HEK293 (cell line): ENCODE measurements around the gene LDAF1.

Experiments used
- CTCF ChIA-PET: fragments of 350-600 bp; formaldehyde crosslinking; extraction: SDS; loops from one replicate; lab custom pipeline; 2021; ENCODE audit warnings: antibody characterized with exemption; lab: Yijun Ruan, JAX
- POLR2A ChIA-PET: fragments of 300-600 bp; formaldehyde crosslinking; extraction: SDS; loops from one replicate; lab custom pipeline; 2020; ENCODE audit warnings: antibody characterized with exemption, inconsistent platforms; lab: Yijun Ruan, JAX
- H3K27ac ChIP-seq: fragments of 200-500 bp; sonication (Bioruptor generic); 2 replicates; pipeline ENCODE4 v1.5.1; 2014; ENCODE audit warnings: low read depth, low read length, control low read depth, inconsistent platforms; ENCODE audit errors: extremely low read depth
- H3K36me3 ChIP-seq, 2 experiments: fragments of 200-500 bp in 1 of 2; sonication (Bioruptor generic) in 1 of 2; 1 replicate in 1 of 2; 2 replicates in 1 of 2; pipeline ENCODE4 v1.5.1; 2014 to 2017; ENCODE audit warnings: inconsistent platforms in 2 of 2, low read length in 2 of 2; ENCODE audit not compliant: control insufficient read depth in 2 of 2, insufficient read depth in 1 of 2
- H3K4me1 ChIP-seq: fragments of 200-500 bp; sonication (Bioruptor generic); 2 replicates; pipeline ENCODE4 v1.5.1; 2014; ENCODE audit warnings: mild to moderate bottlenecking, low read length, inconsistent platforms; ENCODE audit not compliant: control insufficient read depth, insufficient read depth
- H3K4me3 ChIP-seq: 2 replicates; pipeline ENCODE4 v1.5.1; 2011; ENCODE audit warnings: low read depth, mild to moderate bottlenecking, control low read depth, low read length, moderate library complexity
- H3K9me3 ChIP-seq: fragments of 200-500 bp; sonication (Bioruptor generic); 2 replicates; pipeline ENCODE4 v1.5.1; 2014; ENCODE audit warnings: low read depth, low read length, inconsistent platforms; ENCODE audit not compliant: control insufficient read depth, insufficient read depth
- MYNN ChIP-seq: fragments of 450-650 bp; formaldehyde crosslinking; IDR thresholded peaks from 2 replicates; pipeline ENCODE4 v1.5.1; 2016; ENCODE audit warnings: missing biosample characterization, missing genetic modification characterization, borderline replicate concordance
- SCRT2 ChIP-seq: fragments of 450-650 bp; formaldehyde crosslinking; IDR thresholded peaks from 2 replicates; pipeline ENCODE4 v1.5.1; 2016; ENCODE audit warnings: missing biosample characterization, missing genetic modification characterization
- SP3 ChIP-seq: fragments of 450-650 bp; formaldehyde crosslinking; IDR thresholded peaks from 2 replicates; pipeline ENCODE4 v1.5.1; 2016; ENCODE audit warnings: missing biosample characterization, missing genetic modification characterization
- SP7 ChIP-seq: fragments of 450-650 bp; formaldehyde crosslinking; IDR thresholded peaks from 2 replicates; pipeline ENCODE4 v1.5.1; 2016; ENCODE audit warnings: missing biosample characterization, missing genetic modification characterization
- ZIC2 ChIP-seq: fragments of 450-650 bp; formaldehyde crosslinking; IDR thresholded peaks from 2 replicates; pipeline ENCODE4 v1.5.1; 2016; ENCODE audit warnings: missing biosample characterization, missing genetic modification characterization
- ZNF274 ChIP-seq, 2 experiments: fragments of 200-500 bp in 1 of 2; fragments of 450-650 bp in 1 of 2; sonication (Bioruptor generic) in 1 of 2; formaldehyde crosslinking in 1 of 2; IDR thresholded peaks; 2 replicates each; pipeline versions ENCODE4 v1.5.1 to v1.6.1; 2014 to 2016; ENCODE audit warnings: borderline replicate concordance in 1 of 2, inconsistent platforms in 1 of 2, low read length in 1 of 2, missing biosample characterization in 1 of 2, missing genetic modification characterization in 1 of 2
- ZNF292 ChIP-seq: fragments of 450-650 bp; formaldehyde crosslinking; IDR thresholded peaks from 2 replicates; pipeline ENCODE4 v1.5.1; 2016; ENCODE audit warnings: low read depth, missing biosample characterization, missing genetic modification characterization, borderline replicate concordance
- ZNF394 ChIP-seq: fragments of 450-650 bp; formaldehyde crosslinking; IDR thresholded peaks from 2 replicates; pipeline ENCODE4 v1.5.1; 2016; ENCODE audit warnings: missing biosample characterization, missing genetic modification characterization, mild to moderate bottlenecking, moderate library complexity, borderline replicate concordance
- ZNF423 ChIP-seq: fragments of 450-650 bp; formaldehyde crosslinking; IDR thresholded peaks from 2 replicates; pipeline ENCODE4 v1.5.1; 2016; ENCODE audit warnings: missing biosample characterization, missing genetic modification characterization
- ZNF529 ChIP-seq: fragments of 450-650 bp; formaldehyde crosslinking; IDR thresholded peaks from 2 replicates; pipeline ENCODE4 v1.5.1; 2017; ENCODE audit warnings: missing genetic modification characterization, missing biosample characterization; ENCODE audit not compliant: insufficient replicate concordance
- ZNF626 ChIP-seq: fragments of 450-650 bp; sonication (Bioruptor Pico); formaldehyde crosslinking; IDR thresholded peaks from 2 replicates; pipeline ENCODE4 v1.5.1; 2018; ENCODE audit warnings: missing biosample characterization, missing genetic modification characterization, inconsistent platforms
- ZNF677 ChIP-seq: fragments of 450-650 bp; IDR thresholded peaks from 2 replicates; pipeline ENCODE4 v1.5.0; 2018; ENCODE audit warnings: missing biosample characterization, mild to moderate bottlenecking, missing genetic modification characterization, moderate library complexity
- ZNF747 ChIP-seq: fragments of 450-650 bp; formaldehyde crosslinking; IDR thresholded peaks from 2 replicates; pipeline ENCODE4 v1.5.1; 2016; ENCODE audit warnings: missing biosample characterization, missing genetic modification characterization
- ZNF830 ChIP-seq: fragments of 450-650 bp; IDR thresholded peaks from 2 replicates; pipeline ENCODE4 v1.5.0; 2018; ENCODE audit warnings: missing biosample characterization, missing genetic modification characterization, low read depth, mild to moderate bottlenecking, moderate library complexity
- ZSCAN16 ChIP-seq: fragments of 450-650 bp; formaldehyde crosslinking; IDR thresholded peaks from 2 replicates; pipeline ENCODE4 v1.5.1; 2016; ENCODE audit warnings: missing biosample characterization, missing genetic modification characterization
- ZXDB ChIP-seq: fragments of 450-650 bp; formaldehyde crosslinking; IDR thresholded peaks from 2 replicates; pipeline ENCODE4 v1.5.1; 2016; ENCODE audit warnings: missing biosample characterization, missing genetic modification characterization
- TF ChIP-seq, protein P1 (sequence below): fragments of 450-650 bp; formaldehyde crosslinking; IDR thresholded peaks from 2 replicates; pipeline ENCODE4 v1.5.1; 2016; ENCODE audit warnings: missing biosample characterization, missing genetic modification characterization
- TF ChIP-seq, protein P2 (sequence below): fragments of 450-650 bp; formaldehyde crosslinking; IDR thresholded peaks from 2 replicates; pipeline ENCODE4 v1.5.1; 2017; ENCODE audit warnings: missing biosample characterization, missing genetic modification characterization
- TF ChIP-seq, protein P3 (sequence below): fragments of 450-650 bp; IDR thresholded peaks from 2 replicates; pipeline ENCODE4 v1.5.1; 2018; ENCODE audit warnings: missing biosample characterization, mild to moderate bottlenecking, missing genetic modification characterization
- TF ChIP-seq, protein P4 (sequence below): fragments of 450-650 bp; formaldehyde crosslinking; IDR thresholded peaks from 2 replicates; pipeline ENCODE4 v1.5.1; 2017; ENCODE audit warnings: missing biosample characterization, missing genetic modification characterization

Gene LDAF1

DNA sequence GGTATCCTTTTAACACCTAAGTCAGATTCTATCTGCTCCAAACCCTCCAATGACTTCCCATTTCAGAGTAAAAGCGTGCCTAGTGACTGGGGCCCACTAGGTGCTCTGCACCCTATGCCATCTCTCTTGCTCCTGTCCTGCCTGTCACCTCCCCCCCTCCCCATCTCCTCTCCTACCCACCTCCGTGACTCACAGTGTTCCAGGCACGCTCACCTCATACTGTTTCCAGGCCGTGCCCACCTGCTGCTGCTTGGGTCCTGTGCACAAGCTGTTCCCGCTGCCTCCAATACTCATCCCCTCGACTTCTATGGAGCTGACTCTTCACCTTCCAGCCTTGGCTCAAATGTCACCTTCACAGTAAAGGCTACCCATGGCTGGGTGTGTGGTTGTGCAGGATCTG is 29.5 kb upstream of the LDAF1 start:
- no peak overlapping the region for H3K4me3 ChIP-seq
- TF ChIP-seq MYNN (peak; percentile 30; the same call in 1 of the 2 replicates), ZNF529 (no peak), SP3 (no peak), ZIC2 (peak; percentile 34; the same call in 1 of the 2 replicates)
- TF ChIP-seq, all 188 proteins: peak for 2
- ChIA-PET POLR2A (no interaction called here), CTCF (no interaction called here)
- H3K27ac ChIP-seq, result no peak overlapping the region
- no peaks in the 10 kb centered on the region for H3K9me3 ChIP-seq
- H3K4me1 ChIP-seq, result no peaks in the 10 kb centered on the region
- no peaks in the 10 kb centered on the region for H3K36me3 ChIP-seq

DNA sequence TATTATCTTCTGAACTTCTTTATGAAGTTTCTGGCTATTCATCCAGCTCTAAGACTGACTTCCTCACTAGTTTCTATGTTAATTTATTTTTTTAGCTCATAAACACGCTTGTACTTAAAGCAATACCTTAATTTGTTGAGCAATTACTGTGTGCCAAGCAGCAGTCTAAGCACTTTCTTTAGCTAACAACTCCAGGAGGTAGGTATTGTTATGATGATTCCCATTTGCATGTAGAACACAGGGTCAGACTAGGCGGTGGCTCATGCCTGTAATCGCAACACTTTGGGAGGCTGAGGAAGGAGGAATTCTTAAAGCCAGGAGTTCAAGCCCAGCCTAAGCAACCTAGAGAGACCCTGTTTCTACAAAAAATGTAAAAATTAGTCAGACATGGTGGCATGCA is 27.7 kb upstream of the LDAF1 start:
- ChIA-PET POLR2A (no interaction called here), CTCF (interaction anchor here (0.6 to 1.9 kb wide), 3 partner anchors 103 to 280 kb away, joined by 3 to 10 read pairs (median 5); no protein-coding TSS in a partner anchor)

DNA sequence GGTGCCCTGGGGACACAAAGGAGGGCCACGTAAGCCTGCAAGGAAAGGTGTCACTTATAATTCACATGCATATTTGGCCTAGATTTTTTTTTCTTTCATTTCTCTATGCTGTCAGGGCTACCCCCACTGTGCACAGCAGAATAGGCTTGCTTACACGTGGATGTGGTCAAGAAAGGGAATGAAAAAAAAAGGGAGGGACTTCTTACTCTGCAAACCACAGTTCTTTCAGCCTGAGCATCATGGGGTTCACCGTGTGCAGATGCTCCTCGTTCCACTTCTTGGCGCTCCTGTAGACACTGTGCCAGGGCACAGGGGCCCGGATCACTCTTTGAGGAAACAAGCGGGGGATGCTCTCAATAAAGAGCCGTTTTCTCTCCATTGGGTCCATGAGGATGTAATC is 24.4 kb upstream of the LDAF1 start:
- CTCF ChIA-PET, result no interaction called here
- POLR2A ChIA-PET, result no interaction called here

More for the DNA sequence above, 27.7 kb upstream of the LDAF1 start:
- TF ChIP-seq, protein P1, sequence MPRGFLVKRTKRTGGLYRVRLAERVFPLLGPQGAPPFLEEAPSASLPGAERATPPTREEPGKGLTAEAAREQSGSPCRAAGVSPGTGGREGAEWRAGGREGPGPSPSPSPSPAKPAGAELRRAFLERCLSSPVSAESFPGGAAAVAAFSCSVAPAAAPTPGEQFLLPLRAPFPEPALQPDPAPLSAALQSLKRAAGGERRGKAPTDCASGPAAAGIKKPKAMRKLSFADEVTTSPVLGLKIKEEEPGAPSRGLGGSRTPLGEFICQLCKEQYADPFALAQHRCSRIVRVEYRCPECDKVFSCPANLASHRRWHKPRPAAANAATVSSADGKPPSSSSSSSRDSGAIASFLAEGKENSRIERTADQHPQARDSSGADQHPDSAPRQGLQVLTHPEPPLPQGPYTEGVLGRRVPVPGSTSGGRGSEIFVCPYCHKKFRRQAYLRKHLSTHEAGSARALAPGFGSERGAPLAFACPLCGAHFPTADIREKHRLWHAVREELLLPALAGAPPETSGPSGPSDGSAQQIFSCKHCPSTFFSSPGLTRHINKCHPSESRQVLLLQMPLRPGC (tag by site-specific recombination), result no peak
- TF ChIP-seq ZSCAN16 (tag by site-specific recombination), result no peak
- TF ChIP-seq ZNF394 (tag by site-specific recombination), result no peak
- TF ChIP-seq, protein P2, sequence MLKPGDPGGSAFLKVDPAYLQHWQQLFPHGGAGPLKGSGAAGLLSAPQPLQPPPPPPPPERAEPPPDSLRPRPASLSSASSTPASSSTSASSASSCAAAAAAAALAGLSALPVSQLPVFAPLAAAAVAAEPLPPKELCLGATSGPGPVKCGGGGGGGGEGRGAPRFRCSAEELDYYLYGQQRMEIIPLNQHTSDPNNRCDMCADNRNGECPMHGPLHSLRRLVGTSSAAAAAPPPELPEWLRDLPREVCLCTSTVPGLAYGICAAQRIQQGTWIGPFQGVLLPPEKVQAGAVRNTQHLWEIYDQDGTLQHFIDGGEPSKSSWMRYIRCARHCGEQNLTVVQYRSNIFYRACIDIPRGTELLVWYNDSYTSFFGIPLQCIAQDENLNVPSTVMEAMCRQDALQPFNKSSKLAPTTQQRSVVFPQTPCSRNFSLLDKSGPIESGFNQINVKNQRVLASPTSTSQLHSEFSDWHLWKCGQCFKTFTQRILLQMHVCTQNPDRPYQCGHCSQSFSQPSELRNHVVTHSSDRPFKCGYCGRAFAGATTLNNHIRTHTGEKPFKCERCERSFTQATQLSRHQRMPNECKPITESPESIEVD (tag by site-specific recombination), result no peak
- no peak for TF ChIP-seq ZNF747 (tag by site-specific recombination)
- no peak for TF ChIP-seq ZNF830 (tag by site-specific recombination)
- no peak for TF ChIP-seq SP7 (tag by site-specific recombination)
- no peak for TF ChIP-seq ZNF292 (tag by site-specific recombination)
- TF ChIP-seq ZNF274 (IDR thresholded peaks at IDR 0.05; ENCODE audit: low read length), result no peak
- TF ChIP-seq ZNF274 (tag by site-specific recombination; IDR thresholded peaks at IDR 0.05; ENCODE audit: borderline replicate concordance), result no peak
- Histone ChIP-seq H3K4me1 (no peaks in the 10 kb centered on the region), H3K27ac (no peak overlapping the region), H3K4me3 (no peak overlapping the region), H3K9me3 (no peaks in the 10 kb centered on the region), H3K36me3 (no peaks in the 10 kb centered on the region)

More for the DNA sequence above, 24.4 kb upstream of the LDAF1 start:
- no peak overlapping the region for H3K4me3 ChIP-seq
- no peak for TF ChIP-seq ZNF423 (tag by site-specific recombination)
- no peak for TF ChIP-seq ZNF626 (tag by site-specific recombination)
- TF ChIP-seq, protein P3, sequence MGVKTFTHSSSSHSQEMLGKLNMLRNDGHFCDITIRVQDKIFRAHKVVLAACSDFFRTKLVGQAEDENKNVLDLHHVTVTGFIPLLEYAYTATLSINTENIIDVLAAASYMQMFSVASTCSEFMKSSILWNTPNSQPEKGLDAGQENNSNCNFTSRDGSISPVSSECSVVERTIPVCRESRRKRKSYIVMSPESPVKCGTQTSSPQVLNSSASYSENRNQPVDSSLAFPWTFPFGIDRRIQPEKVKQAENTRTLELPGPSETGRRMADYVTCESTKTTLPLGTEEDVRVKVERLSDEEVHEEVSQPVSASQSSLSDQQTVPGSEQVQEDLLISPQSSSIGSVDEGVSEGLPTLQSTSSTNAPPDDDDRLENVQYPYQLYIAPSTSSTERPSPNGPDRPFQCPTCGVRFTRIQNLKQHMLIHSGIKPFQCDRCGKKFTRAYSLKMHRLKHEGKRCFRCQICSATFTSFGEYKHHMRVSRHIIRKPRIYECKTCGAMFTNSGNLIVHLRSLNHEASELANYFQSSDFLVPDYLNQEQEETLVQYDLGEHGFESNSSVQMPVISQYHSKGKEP (tag by site-specific recombination), result no peak
- TF ChIP-seq, protein P4, sequence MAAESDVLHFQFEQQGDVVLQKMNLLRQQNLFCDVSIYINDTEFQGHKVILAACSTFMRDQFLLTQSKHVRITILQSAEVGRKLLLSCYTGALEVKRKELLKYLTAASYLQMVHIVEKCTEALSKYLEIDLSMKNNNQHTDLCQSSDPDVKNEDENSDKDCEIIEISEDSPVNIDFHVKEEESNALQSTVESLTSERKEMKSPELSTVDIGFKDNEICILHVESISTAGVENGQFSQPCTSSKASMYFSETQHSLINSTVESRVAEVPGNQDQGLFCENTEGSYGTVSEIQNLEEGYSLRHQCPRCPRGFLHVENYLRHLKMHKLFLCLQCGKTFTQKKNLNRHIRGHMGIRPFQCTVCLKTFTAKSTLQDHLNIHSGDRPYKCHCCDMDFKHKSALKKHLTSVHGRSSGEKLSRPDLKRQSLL (tag by site-specific recombination), result no peak
- no peak for TF ChIP-seq ZNF529
- no peak for TF ChIP-seq ZXDB (tag by site-specific recombination)
- TF ChIP-seq SCRT2 (tag by site-specific recombination), result no peak
- no peak for TF ChIP-seq ZNF677 (tag by site-specific recombination)
- no peaks in the 10 kb centered on the region for H3K36me3 ChIP-seq
- no peak overlapping the region for H3K27ac ChIP-seq
- H3K9me3 ChIP-seq, result no peaks in the 10 kb centered on the region
- no peaks in the 10 kb centered on the region for H3K4me1 ChIP-seq
